Cerebellar cortex (tissue), 1 donor: Measurements from ENCODE around the gene DRG2.

Source experiments
- DNase-seq: peaks from one replicate; pipeline ENCODE4 v3.0.0-alpha.2; 2015; ENCODE audit warnings: low spot score

DRG2 gene

GRCh38 chr17:18143044-18143936 lies 55.5 kb downstream of the DRG2 start:
- peak; percentile 52 for DNase-seq

- no peak for DNase-seq
These were observed 56.5 kb downstream of the DRG2 start for GRCh38 chr17:18144261-18144660.

- no peak for DNase-seq
These were observed 57.1 kb downstream of the DRG2 start for GRCh38 chr17:18144855-18145254.

GRCh38 chr17:18145811-18146210 lies 58.1 kb downstream of the DRG2 start:
- DNase-seq, result no peak

- no peak for DNase-seq
These were observed 58.5 kb downstream of the DRG2 start for GRCh38 chr17:18146259-18146658.

GRCh38 chr17:18146980-18147379 lies 59.2 kb downstream of the DRG2 start:
- no peak for DNase-seq

- peak; percentile 29 for DNase-seq
These were observed 60.8 kb downstream of the DRG2 start for GRCh38 chr17:18148586-18148985.

GRCh38 chr17:18151290-18151689 lies 63.5 kb downstream of the DRG2 start:
- no peak for DNase-seq

GRCh38 chr17:18155179-18155578 lies 67.4 kb downstream of the DRG2 start:
- DNase-seq, result no peak

GRCh38 chr17:18156171-18156975 lies 68.6 kb downstream of the DRG2 start:
- no peak for DNase-seq

- no peak for DNase-seq
These were observed 69.2 kb downstream of the DRG2 start for GRCh38 chr17:18156976-18157280.
